ENCODE data around the gene FNDC3B.

The FNDC3B gene

DNA sequence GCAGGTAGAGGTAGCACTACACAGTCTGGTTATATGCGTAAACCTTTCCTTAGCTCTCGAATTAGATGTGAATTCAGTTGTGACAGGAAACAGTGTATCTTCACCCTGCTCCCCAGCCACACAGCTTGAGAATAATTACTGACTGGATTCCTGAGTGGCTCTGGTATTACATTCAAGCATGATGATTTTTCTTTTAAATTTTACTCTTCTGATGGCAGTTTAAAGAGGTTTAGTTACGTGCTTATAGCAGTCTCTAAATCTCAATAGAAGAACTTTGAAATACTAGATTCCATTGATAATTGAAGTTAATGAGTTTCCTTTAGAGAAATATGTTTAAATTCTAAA lies 98.8 kb downstream of the FNDC3B start:
- peaks cover 34 to 48% of the 10 kb centered on the region in 2 donors for H3K4me1 ChIP-seq (ENCODE audit: control insufficient read depth in 2 of 2, insufficient read depth in 2 of 2, low read length in 2 of 2)
- H3K4me3 ChIP-seq (ENCODE audit: low read length in 2 of 2), result no peak overlapping the region
- no peaks in the 10 kb centered on the region for H3K27me3 ChIP-seq (ENCODE audit: control insufficient read depth in 2 of 2, insufficient read depth in 2 of 2, low read length in 2 of 2)
- H3K36me3 ChIP-seq (ENCODE audit: control insufficient read depth in 2 of 2, insufficient read depth in 2 of 2, low read length in 2 of 2), result peaks cover 0 to 2% of the 10 kb centered on the region in 2 donors
- no peak overlapping the region for H3K9ac ChIP-seq (ENCODE audit: low read depth in 1 of 2, low read length in 2 of 2)
- peak overlapping the region in 1 of 2 donors; percentile 8 for H3K27ac ChIP-seq (ENCODE audit: low read depth in 2 of 2, low read length in 2 of 2)
- no peaks in the 10 kb centered on the region for H3K9me3 ChIP-seq (ENCODE audit: control insufficient read depth in 2 of 2, low read length in 2 of 2)

DNA sequence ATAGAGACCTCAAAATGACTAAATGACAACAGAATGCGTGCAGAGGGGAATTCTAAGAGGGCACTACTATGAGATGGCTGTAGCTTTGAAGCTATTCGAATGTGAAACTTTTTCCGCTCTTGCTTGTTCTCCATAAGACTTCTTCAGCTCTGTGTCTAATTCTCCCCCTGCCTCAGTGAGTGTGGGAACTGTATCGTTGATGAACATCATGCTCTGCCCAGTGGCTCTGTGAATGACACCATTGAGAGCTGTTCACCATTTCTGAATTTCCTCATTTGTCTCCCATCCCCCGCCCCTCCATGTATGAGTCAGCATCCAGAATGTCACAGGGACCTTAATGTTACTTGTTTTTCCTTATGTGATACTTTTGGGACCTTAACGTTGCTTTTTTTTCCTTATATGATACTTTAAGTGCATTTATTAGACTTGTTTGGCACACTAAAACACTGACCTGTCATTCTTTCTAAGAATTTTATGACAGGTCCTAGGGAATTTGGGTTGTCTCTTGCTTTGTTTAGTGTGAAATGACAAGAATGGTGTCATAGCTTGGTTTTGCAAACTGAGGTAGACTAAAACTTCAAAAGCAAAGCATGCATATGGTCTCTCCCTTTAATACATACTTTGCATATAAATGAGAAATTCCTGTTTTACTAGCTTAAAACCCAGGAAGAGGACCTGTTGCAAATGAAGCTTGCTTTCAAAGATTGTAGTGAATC lies 99.6 kb downstream of the FNDC3B start:
- peaks cover 34 to 48% of the 10 kb centered on the region in 2 donors for H3K4me1 ChIP-seq (ENCODE audit: control insufficient read depth in 2 of 2, insufficient read depth in 2 of 2, low read length in 2 of 2)

DNA sequence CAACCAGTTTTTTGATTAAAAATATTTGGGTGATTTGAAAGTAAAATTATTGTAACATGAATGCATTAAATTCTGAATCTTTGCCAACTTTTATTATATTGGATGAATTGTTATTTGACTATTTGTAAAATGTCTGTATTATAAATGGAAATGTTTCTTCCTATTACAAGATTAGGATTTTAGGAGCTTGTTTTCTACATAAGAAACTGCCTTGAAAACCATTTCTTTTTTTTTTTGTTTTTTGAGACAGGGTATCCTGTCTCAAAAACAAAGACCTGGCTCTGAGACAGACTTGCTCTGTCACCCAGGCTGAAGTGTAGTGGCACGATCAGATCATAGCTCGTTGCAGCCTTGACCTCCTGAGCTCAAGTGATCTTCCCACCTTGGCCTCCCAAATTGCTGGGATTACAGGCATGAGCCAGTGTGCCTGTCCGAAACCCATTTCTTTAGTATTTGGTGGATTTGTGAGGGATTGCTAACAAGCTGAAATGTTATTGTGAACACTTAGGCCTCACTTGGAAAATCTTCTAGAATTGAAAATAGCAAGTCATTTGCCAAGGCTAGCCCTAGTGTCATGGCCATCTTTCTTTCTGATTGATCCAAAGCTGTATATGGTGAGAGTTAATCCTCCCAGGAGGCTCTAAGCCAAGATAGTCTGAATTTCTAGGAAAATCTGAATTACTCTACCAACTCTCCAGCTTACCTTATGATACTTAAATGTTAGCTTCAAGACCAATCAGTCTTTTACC lies 100.3 kb downstream of the FNDC3B start:
- H3K27ac ChIP-seq (ENCODE audit: low read depth in 2 of 2, low read length in 2 of 2), result peak overlapping the region; percentile 59 to 69
- no peak overlapping the region for H3K4me3 ChIP-seq (ENCODE audit: low read length in 2 of 2)
- no peaks in the 10 kb centered on the region for H3K9me3 ChIP-seq (ENCODE audit: control insufficient read depth in 2 of 2, low read length in 2 of 2)
- H3K36me3 ChIP-seq (ENCODE audit: control insufficient read depth in 2 of 2, insufficient read depth in 2 of 2, low read length in 2 of 2), result peaks cover 0 to 2% of the 10 kb centered on the region in 2 donors
- H3K9ac ChIP-seq (ENCODE audit: low read depth in 1 of 2, low read length in 2 of 2), result no peak overlapping the region
- H3K4me1 ChIP-seq (ENCODE audit: control insufficient read depth in 2 of 2, insufficient read depth in 2 of 2, low read length in 2 of 2), result peaks cover 34 to 48% of the 10 kb centered on the region in 2 donors
- H3K27me3 ChIP-seq (ENCODE audit: control insufficient read depth in 2 of 2, insufficient read depth in 2 of 2, low read length in 2 of 2), result no peaks in the 10 kb centered on the region

More for the DNA sequence above, 99.6 kb downstream of the FNDC3B start:
- Histone ChIP-seq H3K36me3 (ENCODE audit: control insufficient read depth in 2 of 2, insufficient read depth in 2 of 2, low read length in 2 of 2) (peaks cover 0 to 2% of the 10 kb centered on the region in 2 donors), H3K27ac (ENCODE audit: low read depth in 2 of 2, low read length in 2 of 2) (peak overlapping the region; percentile 10 to 19), H3K27me3 (ENCODE audit: control insufficient read depth in 2 of 2, insufficient read depth in 2 of 2, low read length in 2 of 2) (no peaks in the 10 kb centered on the region), H3K4me3 (ENCODE audit: low read length in 2 of 2) (no peak overlapping the region), H3K9ac (ENCODE audit: low read depth in 1 of 2, low read length in 2 of 2) (no peak overlapping the region), H3K9me3 (ENCODE audit: control insufficient read depth in 2 of 2, low read length in 2 of 2) (no peaks in the 10 kb centered on the region)

DNA sequence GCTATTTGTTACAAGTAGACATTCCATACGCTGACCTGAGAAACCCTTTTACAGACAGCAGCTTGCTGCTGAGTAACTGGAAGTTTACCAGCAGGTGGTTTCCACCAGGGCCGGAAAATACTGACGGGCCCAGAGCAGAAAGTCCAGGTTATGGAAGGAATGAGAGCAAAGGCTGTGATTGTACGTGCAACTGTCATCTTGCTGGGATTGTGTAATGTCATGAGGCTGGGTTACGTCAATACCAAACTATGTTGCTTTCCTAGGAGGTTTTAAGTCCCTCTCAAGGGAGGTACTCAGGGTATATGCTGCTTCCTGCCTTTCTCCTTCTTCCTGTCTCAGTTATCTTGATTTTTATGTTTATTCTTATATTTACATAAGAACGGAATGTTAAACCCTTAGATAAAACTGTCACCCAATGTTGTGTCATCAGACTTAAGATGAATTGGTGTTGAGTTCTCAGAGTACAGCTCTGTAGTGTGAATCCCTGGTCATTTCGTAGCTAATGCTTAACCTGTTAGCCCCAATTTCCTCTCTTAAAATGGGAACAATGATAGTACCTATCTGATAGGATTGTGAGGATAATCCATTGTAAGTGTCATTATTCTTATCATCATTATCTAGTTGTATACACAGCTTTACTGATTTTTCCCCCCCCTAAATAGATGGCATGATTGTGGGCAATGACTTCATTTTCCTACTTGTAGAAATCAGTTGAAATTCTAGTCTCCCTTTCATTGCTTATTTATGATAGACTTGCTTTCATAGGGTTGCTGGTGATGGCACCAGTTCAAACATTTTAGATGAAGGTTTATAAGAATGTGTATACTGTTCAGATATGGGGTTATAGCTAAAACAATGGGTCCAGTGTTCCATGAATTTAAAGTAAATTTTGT lies 101.4 kb downstream of the FNDC3B start:
- H3K9me3 ChIP-seq (ENCODE audit: control insufficient read depth in 2 of 2, low read length in 2 of 2), result no peaks in the 10 kb centered on the region
- peaks cover 25 to 51% of the 10 kb centered on the region in 2 donors for H3K4me1 ChIP-seq (ENCODE audit: control insufficient read depth in 2 of 2, insufficient read depth in 2 of 2, low read length in 2 of 2)

DNA sequence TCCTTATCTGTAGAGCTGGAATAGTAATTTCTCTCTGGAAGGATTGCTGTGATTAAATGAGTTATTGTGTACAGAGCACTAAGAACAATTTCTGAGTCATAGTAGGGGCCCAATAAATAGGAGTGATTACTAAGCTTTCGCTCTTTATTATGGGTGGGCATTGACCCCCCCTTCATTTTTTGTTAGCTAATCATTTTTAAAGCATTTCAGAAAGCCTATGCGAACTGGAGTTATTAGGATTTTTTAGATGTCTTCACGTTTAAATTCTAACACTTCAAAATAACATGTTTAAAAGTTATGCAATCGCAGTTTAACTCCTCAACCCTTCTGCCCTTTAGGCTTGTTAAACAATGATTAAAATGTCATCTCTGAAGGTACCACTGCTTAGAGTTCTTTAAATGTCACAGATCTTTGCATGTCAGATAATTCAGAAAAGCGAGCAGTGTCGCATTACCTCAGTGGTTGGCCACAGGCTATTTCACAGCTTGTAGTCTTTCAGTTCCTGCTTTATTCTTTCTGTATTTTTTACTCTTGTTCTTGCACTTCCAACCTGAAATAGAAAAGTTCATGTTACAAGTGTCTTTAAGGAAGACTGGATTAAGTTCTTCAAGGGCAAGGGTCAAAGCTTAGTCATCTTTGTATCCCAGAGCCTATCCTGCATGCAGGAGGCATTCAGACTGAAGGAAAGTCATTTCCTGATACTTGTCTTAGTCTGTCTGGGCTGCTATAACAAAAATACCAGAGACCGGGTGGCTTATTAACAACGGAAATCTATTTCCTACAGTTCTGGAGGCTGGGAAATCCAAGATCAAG lies 102.9 kb downstream of the FNDC3B start:
- H3K4me3 ChIP-seq (ENCODE audit: low read length in 2 of 2), result no peak overlapping the region
- no peaks in the 10 kb centered on the region for H3K9me3 ChIP-seq (ENCODE audit: control insufficient read depth in 2 of 2, low read length in 2 of 2)
- peaks cover 22 to 49% of the 10 kb centered on the region in 2 donors for H3K4me1 ChIP-seq (ENCODE audit: control insufficient read depth in 2 of 2, insufficient read depth in 2 of 2, low read length in 2 of 2)
- peaks cover 0 to 2% of the 10 kb centered on the region in 2 donors for H3K36me3 ChIP-seq (ENCODE audit: control insufficient read depth in 2 of 2, insufficient read depth in 2 of 2, low read length in 2 of 2)
- H3K27ac ChIP-seq (ENCODE audit: low read depth in 2 of 2, low read length in 2 of 2), result peak overlapping the region; percentile 69 to 75
- no peaks in the 10 kb centered on the region for H3K27me3 ChIP-seq (ENCODE audit: control insufficient read depth in 2 of 2, insufficient read depth in 2 of 2, low read length in 2 of 2)
- H3K9ac ChIP-seq (ENCODE audit: low read depth in 1 of 2, low read length in 2 of 2), result no peak overlapping the region

More for the DNA sequence above, 101.4 kb downstream of the FNDC3B start:
- Histone ChIP-seq H3K4me3 (ENCODE audit: low read length in 2 of 2) (no peak overlapping the region), H3K27ac (ENCODE audit: low read depth in 2 of 2, low read length in 2 of 2) (peak overlapping the region; percentile 59 to 69), H3K27me3 (ENCODE audit: control insufficient read depth in 2 of 2, insufficient read depth in 2 of 2, low read length in 2 of 2) (no peaks in the 10 kb centered on the region), H3K36me3 (ENCODE audit: control insufficient read depth in 2 of 2, insufficient read depth in 2 of 2, low read length in 2 of 2) (peaks cover 0 to 2% of the 10 kb centered on the region in 2 donors), H3K9ac (ENCODE audit: low read depth in 1 of 2, low read length in 2 of 2) (no peak overlapping the region)

DNA sequence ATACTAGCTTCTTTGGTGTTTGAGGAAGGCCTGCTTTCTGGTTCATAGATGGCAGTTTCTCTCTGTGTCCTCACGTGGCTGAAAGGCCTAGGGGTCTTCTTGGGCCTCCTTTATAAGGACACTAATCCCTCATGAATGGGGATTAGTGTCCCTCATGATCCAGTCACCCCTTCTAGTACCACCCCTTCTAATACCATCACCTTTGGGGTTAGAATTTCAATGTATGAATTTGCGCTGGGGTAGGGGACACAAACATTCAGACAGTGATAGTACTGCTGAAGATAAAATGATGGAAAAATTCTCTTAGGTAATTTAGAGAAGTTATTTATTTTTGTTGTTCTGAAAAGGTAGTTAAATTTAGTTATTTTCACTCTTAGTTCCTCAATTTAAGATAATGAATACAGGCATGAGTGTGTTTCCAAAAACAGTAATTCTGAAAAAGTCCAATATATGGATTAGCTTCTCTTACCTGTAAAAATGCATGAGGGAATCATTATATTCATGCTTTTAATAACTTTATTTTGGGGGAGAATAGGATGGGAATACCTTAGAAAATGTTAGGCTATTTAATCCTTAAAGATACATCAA lies 103.6 kb downstream of the FNDC3B start:
- H3K27ac ChIP-seq (ENCODE audit: low read depth in 2 of 2, low read length in 2 of 2), result peak overlapping the region; percentile 69 to 75
- peaks cover 22 to 45% of the 10 kb centered on the region in 2 donors for H3K4me1 ChIP-seq (ENCODE audit: control insufficient read depth in 2 of 2, insufficient read depth in 2 of 2, low read length in 2 of 2)

DNA sequence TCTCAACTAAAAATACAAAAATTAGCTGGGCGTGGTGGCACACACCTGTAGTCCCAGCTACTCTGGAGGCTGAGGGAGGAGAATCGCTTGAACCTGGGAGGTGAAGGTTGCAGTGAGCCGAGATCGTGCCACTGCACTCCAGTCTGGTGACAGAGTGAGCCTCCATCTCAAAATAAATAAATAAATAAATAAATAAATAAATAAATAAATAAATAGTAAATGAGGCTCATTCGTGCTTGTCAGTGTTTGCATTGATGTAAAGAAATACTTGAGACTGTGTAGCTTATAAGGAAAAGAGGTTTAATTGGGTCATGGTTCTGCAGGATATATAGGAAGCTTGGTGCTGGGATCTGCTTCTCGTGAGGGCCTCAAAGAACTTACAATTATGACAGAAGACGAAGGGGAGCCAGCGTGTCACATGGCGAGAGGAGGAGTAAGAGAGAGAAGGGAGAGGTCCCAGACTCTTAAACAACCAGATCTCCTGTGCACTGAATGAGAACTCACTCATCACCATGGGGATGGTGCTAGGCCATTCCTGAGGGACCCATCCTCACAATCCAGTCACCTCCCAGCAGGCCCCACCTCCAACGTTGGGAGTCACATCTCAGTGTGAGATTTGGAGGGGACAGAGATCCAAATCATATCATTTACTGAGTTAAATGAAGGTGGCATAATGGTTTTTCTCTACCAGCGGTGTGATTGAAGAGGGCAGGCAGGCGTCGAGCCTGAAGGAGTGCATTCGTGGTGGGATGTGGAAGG lies 104.5 kb downstream of the FNDC3B start:
- Histone ChIP-seq H3K4me1 (ENCODE audit: control insufficient read depth in 2 of 2, insufficient read depth in 2 of 2, low read length in 2 of 2) (peaks cover 19 to 40% of the 10 kb centered on the region in 2 donors), H3K4me3 (ENCODE audit: low read length in 2 of 2) (no peak overlapping the region), H3K36me3 (ENCODE audit: control insufficient read depth in 2 of 2, insufficient read depth in 2 of 2, low read length in 2 of 2) (no peaks in the 10 kb centered on the region), H3K9ac (ENCODE audit: low read depth in 1 of 2, low read length in 2 of 2) (no peak overlapping the region), H3K27me3 (ENCODE audit: control insufficient read depth in 2 of 2, insufficient read depth in 2 of 2, low read length in 2 of 2) (no peaks in the 10 kb centered on the region), H3K27ac (ENCODE audit: low read depth in 2 of 2, low read length in 2 of 2) (no peak overlapping the region), H3K9me3 (ENCODE audit: control insufficient read depth in 2 of 2, low read length in 2 of 2) (no peaks in the 10 kb centered on the region)

More for the DNA sequence above, 103.6 kb downstream of the FNDC3B start:
- Histone ChIP-seq H3K36me3 (ENCODE audit: control insufficient read depth in 2 of 2, insufficient read depth in 2 of 2, low read length in 2 of 2) (peaks cover 0 to 2% of the 10 kb centered on the region in 2 donors), H3K27me3 (ENCODE audit: control insufficient read depth in 2 of 2, insufficient read depth in 2 of 2, low read length in 2 of 2) (no peaks in the 10 kb centered on the region), H3K9me3 (ENCODE audit: control insufficient read depth in 2 of 2, low read length in 2 of 2) (no peaks in the 10 kb centered on the region), H3K9ac (ENCODE audit: low read depth in 1 of 2, low read length in 2 of 2) (no peak overlapping the region), H3K4me3 (ENCODE audit: low read length in 2 of 2) (no peak overlapping the region)

DNA sequence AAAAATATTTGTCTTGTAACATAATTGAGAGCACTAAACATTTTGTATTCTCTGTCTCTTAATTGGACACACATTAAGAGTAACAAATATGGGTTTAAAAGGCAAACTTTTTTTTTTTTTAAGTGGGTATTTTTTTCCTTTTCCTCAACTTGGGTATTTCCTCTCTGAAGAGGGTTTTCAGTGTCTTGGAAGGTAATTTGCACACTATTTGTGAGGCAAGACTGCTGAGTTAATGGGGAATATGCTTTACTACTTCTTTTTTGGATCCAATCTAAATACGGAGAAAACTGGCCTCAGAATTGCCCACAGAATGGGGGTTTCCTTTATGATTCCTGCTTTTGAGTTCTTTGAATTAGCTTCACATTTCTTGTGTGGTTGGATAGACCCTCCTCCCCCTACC lies 105.2 kb downstream of the FNDC3B start:
- Histone ChIP-seq H3K4me1 (ENCODE audit: control insufficient read depth in 2 of 2, insufficient read depth in 2 of 2, low read length in 2 of 2) (peaks cover 17 to 36% of the 10 kb centered on the region in 2 donors), H3K27ac (ENCODE audit: low read depth in 2 of 2, low read length in 2 of 2) (no peak overlapping the region), H3K9ac (ENCODE audit: low read depth in 1 of 2, low read length in 2 of 2) (no peak overlapping the region), H3K27me3 (ENCODE audit: control insufficient read depth in 2 of 2, insufficient read depth in 2 of 2, low read length in 2 of 2) (no peaks in the 10 kb centered on the region), H3K9me3 (ENCODE audit: control insufficient read depth in 2 of 2, low read length in 2 of 2) (no peaks in the 10 kb centered on the region), H3K36me3 (ENCODE audit: control insufficient read depth in 2 of 2, insufficient read depth in 2 of 2, low read length in 2 of 2) (no peaks in the 10 kb centered on the region), H3K4me3 (ENCODE audit: low read length in 2 of 2) (no peak overlapping the region)
